GM18511 (cell line): ENCODE data around the gene MICOS13.
"Not testable (repeated sequence)": the region's sequence is repeated elsewhere in the genome, so short reads cannot be mapped to it uniquely, and the experiment has no call there.

Experiments
- ATAC-seq: cut with Tn5 transposase; IDR thresholded peaks from one replicate; pipeline ENCODE4 v1.9.1; 2021; ENCODE audit warnings: mild to moderate bottlenecking, moderate library complexity; ENCODE audit not compliant: unreplicated experiment

The MICOS13 gene

GRCh38 chr19:5688262-5688881 lies 8.1 kb upstream of the MICOS13 start:
- not testable (repeated sequence) for ATAC-seq

- no peak for ATAC-seq
These were observed 7.3 kb upstream of the MICOS13 start for GRCh38 chr19:5687360-5688198.

GRCh38 chr19:5686647-5687359 lies 6.5 kb upstream of the MICOS13 start:
- ATAC-seq, result peak; percentile 66

- no peak for ATAC-seq
These were observed 6.0 kb upstream of the MICOS13 start for GRCh38 chr19:5686326-5686646.

GRCh38 chr19:5684694-5685430 lies 4.5 kb upstream of the MICOS13 start:
- ATAC-seq, result no peak

- ATAC-seq, result no peak
These were observed 3.0 kb upstream of the MICOS13 start for GRCh38 chr19:5683177-5683886.

- ATAC-seq, result no peak
These were observed 1.8 kb upstream of the MICOS13 start for GRCh38 chr19:5682107-5682482.

GRCh38 chr19:5681391-5682106 lies 1.2 kb upstream of the MICOS13 start:
- ATAC-seq, result no peak

- no peak for ATAC-seq
These were observed 256 bp downstream of the MICOS13 start for GRCh38 chr19:5680084-5680436.

- ATAC-seq, result no peak
These were observed 830 bp downstream of the MICOS13 start for GRCh38 chr19:5679289-5680083.

GRCh38 chr19:5678071-5678718 lies 2.1 kb downstream of the MICOS13 start:
- ATAC-seq, result no peak

GRCh38 chr19:5677580-5677979 lies 2.7 kb downstream of the MICOS13 start:
- no peak for ATAC-seq

- no peak for ATAC-seq
These were observed 3.2 kb downstream of the MICOS13 start for GRCh38 chr19:5677136-5677535.

- ATAC-seq, result no peak
These were observed 3.6 kb downstream of the MICOS13 start for GRCh38 chr19:5676772-5677105.

- ATAC-seq, result no peak
These were observed 4.1 kb downstream of the MICOS13 start for GRCh38 chr19:5676105-5676771.

- no peak for ATAC-seq
These were observed 5.6 kb downstream of the MICOS13 start for GRCh38 chr19:5674714-5675113.

- no peak for ATAC-seq
These were observed 6.6 kb downstream of the MICOS13 start for GRCh38 chr19:5673752-5674151.

GRCh38 chr19:5672708-5673459 lies 7.4 kb downstream of the MICOS13 start:
- ATAC-seq, result no peak
